Fibroblast of lung (primary cell): ENCODE data around the gene TRIM39.

Experiments
- CTCF ChIP-seq, 2 donors: IDR thresholded peaks in 1 of 2; conservative IDR thresholded peaks in 1 of 2; 1 replicate in 1 of 2; 2 replicates in 1 of 2; pipeline ENCODE4 v1.5.1; 2011 to 2012; ENCODE audit warnings: low read length in 2 of 2, control low read depth in 1 of 2, inconsistent platforms in 1 of 2, low read depth in 1 of 2, mild to moderate bottlenecking in 1 of 2
- EZH2 ChIP-seq: IDR thresholded peaks from 2 replicates; pipeline ENCODE4 v1.5.1; 2012; ENCODE audit warnings: low read length, control low read depth, mild to moderate bottlenecking; ENCODE audit errors: missing control alignments

GRCh38 chr6:30364591-30364990 is 37.9 kb downstream of the TRIM39 start:
- no peak for TF ChIP-seq CTCF (conservative IDR thresholded peaks at IDR 0.05 in 1 of 2, IDR thresholded peaks at IDR 0.05 in 1 of 2; ENCODE audit: low read depth in 1 of 2, low read length in 2 of 2)
- TF ChIP-seq EZH2: no peak
